Osteocyte (in vitro differentiated cells): ENCODE data around the gene CBX1. TPM values are rescaled to one million over a fixed set of nuclear protein-coding genes. Genes with fewer than 3 reads are reported as not detected.

Experiments used
- DNase-seq: peaks from one replicate; pipeline ENCODE4 v3.0.0; 2021; ENCODE audit warnings: mixed read lengths; ENCODE audit not compliant: unreplicated experiment; ENCODE audit errors: extremely low spot score
- H3K27ac Mint-ChIP-seq: one replicate; pipeline ENCODE4 v1.8.0; 2021; ENCODE audit warnings: mild to moderate bottlenecking, mixed read lengths; ENCODE audit not compliant: unreplicated experiment
- H3K27me3 Mint-ChIP-seq: one replicate; pipeline ENCODE4 v1.8.0; 2021; ENCODE audit warnings: mixed read lengths; ENCODE audit not compliant: unreplicated experiment
- H3K36me3 Mint-ChIP-seq: one replicate; pipeline ENCODE4 v1.8.0; 2021; ENCODE audit warnings: mixed read lengths; ENCODE audit not compliant: unreplicated experiment
- H3K4me1 Mint-ChIP-seq: one replicate; pipeline ENCODE4 v1.8.0; 2021; ENCODE audit warnings: mixed read lengths; ENCODE audit not compliant: unreplicated experiment
- H3K4me3 Mint-ChIP-seq: one replicate; pipeline ENCODE4 v1.8.0; 2021; ENCODE audit warnings: mild to moderate bottlenecking, moderate library complexity, mixed read lengths; ENCODE audit not compliant: unreplicated experiment
- H3K9me3 Mint-ChIP-seq: one replicate; pipeline ENCODE4 v1.8.0; 2021; ENCODE audit warnings: mixed read lengths; ENCODE audit not compliant: unreplicated experiment
- total RNA-seq: library from RNA; stranded (reverse); gene quantifications from 2 replicates; pipeline ENCODE4 v1.2.1, GENCODE V29; 2021
- TF ChIP-seq, protein P1 (sequence below): fragments of 200-600 bp; sonication (generic); IDR thresholded peaks from 2 replicates; pipeline ENCODE4 v1.5.0; 2021; ENCODE audit warnings: antibody characterized with exemption, mild to moderate bottlenecking, moderate library complexity

Gene CBX1
- total RNA-seq, 1 donor from 2014 or later, result 76.5 TPM

DNA sequence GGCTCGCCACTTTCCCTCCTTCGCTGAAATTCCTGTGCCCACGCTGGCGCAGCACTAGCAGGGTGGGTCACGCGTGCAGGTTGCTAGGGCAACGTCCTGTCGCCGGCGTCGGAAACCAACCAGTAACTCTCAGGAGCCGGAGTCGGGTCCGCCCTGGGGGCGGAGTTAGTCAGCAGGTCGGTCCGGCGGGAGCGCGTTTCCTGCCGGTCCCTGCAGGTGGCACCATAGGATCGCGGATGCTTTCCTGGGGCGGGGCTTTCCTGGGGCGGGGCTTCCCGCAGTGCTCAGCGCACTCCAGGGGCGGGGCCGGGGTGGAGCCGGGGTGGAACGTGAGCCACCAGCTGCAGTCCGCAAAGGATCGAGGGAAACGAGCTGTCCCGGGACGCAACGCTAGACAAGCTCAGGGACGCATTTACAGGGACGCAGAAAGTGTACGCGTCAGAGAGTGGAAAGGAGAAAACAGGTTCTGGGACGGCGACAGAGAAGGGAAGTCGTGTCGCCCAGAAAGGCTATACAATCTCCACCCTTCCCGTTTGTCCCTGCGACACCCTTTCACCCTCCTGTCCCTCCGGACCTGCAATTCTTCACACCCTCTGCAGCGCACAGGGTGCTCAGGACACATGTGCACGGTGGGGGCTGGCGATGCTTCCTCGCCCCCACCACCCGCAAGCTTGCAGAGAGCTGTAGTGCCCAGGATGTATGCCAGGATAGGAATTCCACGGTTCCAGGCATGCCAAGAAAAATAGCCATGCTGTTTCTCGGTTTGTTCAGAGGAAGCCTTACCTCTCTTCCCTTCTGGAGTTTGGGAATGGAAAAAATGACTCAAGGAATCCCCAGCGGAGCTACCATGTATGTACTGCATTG is 76.0 kb downstream of the CBX1 start:
- Mint-ChIP-seq H3K4me3 (peak overlapping the region; percentile 76), H3K27ac (peak overlapping the region; percentile 93), H3K36me3 (no peaks in the 10 kb centered on the region), H3K9me3 (no peaks in the 10 kb centered on the region), H3K27me3 (peaks cover 7% of the 10 kb centered on the region), H3K4me1 (peaks cover 40% of the 10 kb centered on the region)
- TF ChIP-seq, protein P1, sequence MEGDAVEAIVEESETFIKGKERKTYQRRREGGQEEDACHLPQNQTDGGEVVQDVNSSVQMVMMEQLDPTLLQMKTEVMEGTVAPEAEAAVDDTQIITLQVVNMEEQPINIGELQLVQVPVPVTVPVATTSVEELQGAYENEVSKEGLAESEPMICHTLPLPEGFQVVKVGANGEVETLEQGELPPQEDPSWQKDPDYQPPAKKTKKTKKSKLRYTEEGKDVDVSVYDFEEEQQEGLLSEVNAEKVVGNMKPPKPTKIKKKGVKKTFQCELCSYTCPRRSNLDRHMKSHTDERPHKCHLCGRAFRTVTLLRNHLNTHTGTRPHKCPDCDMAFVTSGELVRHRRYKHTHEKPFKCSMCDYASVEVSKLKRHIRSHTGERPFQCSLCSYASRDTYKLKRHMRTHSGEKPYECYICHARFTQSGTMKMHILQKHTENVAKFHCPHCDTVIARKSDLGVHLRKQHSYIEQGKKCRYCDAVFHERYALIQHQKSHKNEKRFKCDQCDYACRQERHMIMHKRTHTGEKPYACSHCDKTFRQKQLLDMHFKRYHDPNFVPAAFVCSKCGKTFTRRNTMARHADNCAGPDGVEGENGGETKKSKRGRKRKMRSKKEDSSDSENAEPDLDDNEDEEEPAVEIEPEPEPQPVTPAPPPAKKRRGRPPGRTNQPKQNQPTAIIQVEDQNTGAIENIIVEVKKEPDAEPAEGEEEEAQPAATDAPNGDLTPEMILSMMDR, result peak; percentile 84
- peak; percentile 99 for DNase-seq

DNA sequence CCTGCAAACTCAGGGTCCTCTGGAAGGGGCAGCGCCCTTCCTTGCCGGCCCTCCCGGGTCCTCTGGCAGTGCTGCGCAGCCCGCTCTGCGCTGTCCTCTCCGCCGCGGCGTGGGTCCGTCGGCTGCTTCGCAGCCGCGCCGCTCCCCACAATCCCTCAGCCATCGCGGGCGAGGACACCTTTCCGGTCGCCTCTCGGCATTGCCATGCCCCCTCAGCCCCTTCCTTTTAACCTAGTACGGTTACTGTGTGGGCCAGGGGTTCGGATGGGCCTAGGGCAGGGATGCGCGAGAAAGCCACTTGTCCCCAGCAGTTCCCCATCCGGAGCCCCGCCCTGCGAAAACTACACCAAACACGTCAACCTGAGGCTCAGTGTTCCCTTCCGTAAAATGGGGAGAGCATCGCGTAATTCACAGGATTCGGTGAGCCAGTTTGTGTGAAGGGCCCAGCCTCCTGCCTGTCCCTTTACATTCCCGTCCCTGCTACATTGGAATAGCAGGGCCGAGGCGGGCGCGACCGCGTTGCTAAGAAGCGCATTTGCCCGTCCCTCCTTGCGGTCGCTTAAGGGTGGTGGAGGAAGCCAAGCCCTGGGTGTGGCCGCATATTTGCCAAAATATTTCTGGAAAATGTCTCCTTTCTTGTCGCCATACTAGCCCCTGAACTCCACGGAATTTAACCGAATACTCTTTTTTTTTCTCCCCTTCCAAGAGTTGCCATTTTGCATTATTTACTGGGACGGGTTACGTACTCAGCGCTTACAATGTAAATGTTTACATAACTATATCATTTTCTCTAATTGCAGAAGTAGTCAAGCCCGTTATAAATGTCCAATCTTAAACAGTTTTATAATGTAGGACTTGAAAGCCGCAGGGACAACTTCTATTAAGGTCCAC is 76.9 kb downstream of the CBX1 start:
- no peak for DNase-seq
- H3K27ac Mint-ChIP-seq, result peak overlapping the region; percentile 93
- H3K9me3 Mint-ChIP-seq, result no peaks in the 10 kb centered on the region
- TF ChIP-seq, protein P1, result no peak
- H3K27me3 Mint-ChIP-seq, result peaks cover 8% of the 10 kb centered on the region
- H3K4me1 Mint-ChIP-seq, result peaks cover 37% of the 10 kb centered on the region
- H3K36me3 Mint-ChIP-seq, result no peaks in the 10 kb centered on the region
- peak overlapping the region; percentile 76 for H3K4me3 Mint-ChIP-seq

DNA sequence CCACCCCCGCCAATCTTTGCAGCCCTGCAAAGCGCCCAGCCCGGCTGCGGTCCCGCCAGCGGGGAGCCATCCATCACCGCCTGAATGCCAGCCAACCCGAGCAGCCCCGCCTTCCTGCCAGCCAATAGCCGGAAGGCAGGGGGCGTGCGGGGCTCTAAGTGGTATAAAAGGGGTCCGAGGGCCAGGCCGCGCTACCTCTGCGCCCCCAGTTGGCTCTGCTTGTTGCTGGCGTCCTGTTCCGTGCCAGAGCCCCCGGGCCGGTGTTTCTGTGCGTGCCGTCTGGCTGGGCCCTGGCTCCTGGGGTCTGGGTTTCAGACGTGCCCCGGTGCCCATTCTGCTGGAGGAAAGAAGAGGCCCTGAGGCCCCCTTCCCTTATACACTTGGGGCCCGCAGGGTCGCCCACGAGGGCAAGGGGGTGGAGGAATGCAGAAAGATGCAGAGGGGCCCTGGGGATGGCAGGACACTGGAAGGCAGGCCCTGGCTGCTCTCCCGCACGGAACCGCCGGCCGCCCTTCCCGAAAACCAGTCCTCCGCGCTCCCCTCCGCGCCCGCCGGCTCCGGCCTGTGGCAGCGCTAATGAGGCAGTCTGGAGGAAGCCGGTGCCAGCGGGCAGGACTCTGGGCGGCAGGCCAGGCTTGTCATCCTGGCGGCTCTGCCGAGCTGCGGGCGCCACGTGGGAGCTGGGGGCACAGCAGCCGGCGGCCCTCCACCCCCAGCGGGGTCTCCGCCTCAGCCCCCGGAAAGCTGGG is 77.7 kb downstream of the CBX1 start:
- Mint-ChIP-seq H3K4me1 (peaks cover 37% of the 10 kb centered on the region), H3K4me3 (peak overlapping the region; percentile 66), H3K36me3 (no peaks in the 10 kb centered on the region), H3K27ac (peak overlapping the region; percentile 83), H3K9me3 (no peaks in the 10 kb centered on the region), H3K27me3 (peaks cover 8% of the 10 kb centered on the region)
- DNase-seq, result peak; percentile 93
- TF ChIP-seq, protein P1, result peak; percentile 40

DNA sequence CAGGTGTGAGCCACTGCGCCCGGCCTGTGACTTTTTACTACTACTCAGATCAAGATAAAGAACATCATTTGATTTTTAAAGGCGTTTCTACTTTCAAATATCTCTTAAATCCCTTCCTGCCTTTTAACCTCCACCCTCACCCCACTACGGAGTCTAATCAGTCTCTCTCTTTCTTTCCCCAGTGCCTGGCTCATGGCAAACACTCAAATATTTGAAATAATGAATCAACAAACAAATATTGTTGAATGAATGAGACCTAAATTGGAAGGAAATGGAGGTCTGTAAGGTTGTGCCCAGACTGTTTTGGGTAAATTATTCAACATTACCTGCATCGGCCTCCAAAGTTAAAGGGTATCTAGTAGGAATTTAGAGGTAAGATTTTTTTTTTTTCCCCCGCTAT is 78.4 kb downstream of the CBX1 start:
- H3K27me3 Mint-ChIP-seq, result peaks cover 8% of the 10 kb centered on the region
- H3K27ac Mint-ChIP-seq, result peak overlapping the region; percentile 83
- H3K4me3 Mint-ChIP-seq, result no peak overlapping the region
- TF ChIP-seq, protein P1, result no peak
- peaks cover 37% of the 10 kb centered on the region for H3K4me1 Mint-ChIP-seq
- H3K36me3 Mint-ChIP-seq, result no peaks in the 10 kb centered on the region
- no peak for DNase-seq
- no peaks in the 10 kb centered on the region for H3K9me3 Mint-ChIP-seq
